Measurements from ENCODE around the gene ZNF48.
"Not testable (repeated sequence)": the region's sequence is repeated elsewhere in the genome, so short reads cannot be mapped to it uniquely, and the experiment has no call there.

Gene ZNF48

DNA sequence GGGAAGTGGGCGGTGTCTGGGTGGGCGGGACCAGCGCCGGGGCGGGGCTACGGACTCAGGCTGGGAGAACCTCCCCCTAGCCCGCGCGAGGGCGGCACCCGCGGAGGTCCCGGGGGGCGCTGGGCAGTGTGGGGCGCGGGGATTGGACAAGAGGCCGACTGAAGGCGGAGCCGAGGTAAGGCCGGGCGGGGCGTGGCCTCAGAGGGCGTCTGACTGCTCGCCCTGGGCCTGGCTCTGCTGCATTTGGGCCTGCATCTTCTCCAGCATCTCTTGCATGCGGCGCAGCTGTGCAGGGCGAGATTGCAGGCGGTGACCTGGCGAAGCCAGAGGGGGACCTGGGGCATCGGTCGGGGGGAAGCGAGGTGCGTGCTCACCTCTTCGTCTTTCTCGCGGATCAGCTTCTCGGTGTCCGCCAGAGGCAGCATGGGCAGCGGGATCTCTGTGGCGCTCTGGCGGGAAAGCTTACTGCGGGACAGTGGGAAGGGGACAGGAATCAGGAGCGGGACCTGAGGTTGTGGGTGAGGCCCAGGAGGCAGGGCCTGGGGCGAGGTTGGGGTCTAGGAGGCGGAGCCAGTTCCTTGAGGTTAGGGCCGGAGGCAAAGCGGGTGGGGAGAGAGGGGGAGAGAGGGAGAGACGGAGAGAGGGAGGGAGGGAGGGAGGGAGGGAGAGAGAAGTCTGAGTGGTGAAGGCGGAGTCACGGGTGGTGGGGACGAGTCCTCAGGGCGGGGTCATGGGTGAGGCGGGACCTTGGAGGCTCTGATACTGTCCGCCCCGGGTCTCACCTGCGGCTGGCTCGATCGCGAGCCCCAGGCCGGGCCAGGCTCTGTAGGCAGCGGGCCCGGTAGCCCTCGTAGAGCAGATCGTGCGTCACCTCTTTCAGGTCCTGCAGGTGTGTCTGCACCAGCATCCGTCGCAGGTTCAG lies 16.7 kb upstream of the ZNF48 start:
- DNase-seq = peak; percentile 99

DNA sequence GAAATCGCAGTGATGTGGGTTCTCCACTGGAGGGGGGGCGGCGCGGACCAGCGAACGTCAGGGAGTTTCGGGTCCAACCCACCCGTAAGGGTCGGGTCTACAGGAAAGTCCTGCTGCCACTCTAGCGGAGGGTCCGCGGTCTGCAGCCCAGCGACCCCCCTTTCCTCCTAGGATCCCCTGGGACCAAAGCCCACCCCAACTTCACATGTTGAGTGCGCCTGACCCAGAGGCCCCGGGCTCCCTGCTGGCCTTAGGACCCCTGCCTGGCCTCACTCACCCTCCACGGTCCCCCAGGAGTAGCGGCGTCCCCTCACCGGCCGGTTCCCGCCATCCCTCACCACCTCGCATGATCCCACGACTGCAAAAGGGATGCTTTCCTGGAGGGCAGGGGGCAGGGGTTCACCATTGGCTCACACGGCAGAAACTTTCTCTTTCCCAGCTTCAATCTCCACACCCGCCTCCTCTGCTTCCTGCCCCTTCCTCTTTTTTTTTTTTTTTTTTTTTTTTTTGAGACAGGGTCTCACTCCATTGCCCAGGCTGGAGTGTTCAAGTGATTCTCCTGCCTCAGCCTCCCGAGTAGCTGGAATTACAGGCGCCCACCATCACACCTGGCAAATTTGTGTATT lies 15.9 kb upstream of the ZNF48 start:
- DNase-seq = no peak

DNA sequence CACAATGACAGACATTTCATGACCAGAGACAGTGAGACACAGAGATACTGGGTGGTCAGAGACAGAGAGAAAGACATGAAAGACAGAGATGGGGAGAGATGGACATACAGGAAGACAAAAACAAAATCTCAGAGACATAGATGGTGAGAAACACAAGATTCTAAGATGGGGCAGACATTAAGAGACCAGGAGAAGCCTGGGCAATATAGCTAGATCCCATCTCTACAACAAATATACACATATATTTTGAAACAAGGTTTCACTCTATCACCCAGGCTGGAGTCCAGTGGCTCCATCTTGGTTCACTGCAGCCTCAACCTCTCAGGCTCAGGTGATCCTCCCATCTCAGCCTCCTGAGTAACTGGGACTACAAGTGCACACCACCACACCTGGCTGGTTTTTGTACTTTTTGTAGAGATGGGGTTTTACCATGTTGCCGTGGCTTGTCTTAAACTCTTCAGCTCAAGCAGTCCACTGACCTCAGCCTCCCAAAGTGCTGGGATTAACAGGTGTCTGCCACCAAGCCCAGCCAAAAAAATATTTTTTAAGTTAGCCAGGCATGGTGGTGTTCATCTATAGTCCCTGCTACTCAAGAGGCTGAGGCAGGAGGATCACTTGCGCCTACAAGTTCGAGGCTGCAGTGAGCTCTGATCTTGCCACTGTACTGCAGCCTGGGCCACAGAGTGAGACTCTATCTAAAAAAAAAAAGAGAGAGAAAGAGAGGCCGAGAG lies 15.0 kb upstream of the ZNF48 start:
- DNase-seq = no peak

DNA sequence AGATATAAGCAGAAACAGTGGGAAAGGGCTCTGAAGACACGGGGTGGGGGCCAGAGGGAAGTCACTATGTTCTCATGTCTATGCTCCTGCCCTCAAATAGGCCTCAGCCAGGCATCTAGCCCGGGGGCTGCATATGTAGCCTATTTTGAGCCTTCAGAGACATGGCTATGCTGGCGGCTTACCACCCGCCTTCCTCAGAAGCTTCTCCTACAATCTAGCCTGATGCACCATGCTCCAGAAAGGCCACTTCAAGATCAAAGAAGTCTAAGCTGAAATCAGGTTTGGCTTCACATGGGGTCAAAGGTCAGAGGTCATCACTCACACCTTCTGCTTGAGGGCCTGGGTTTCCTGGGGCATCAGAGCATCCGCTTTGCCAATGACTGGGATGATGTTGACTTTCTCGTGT lies 14.4 kb upstream of the ZNF48 start:
- DNase-seq = no peak

DNA sequence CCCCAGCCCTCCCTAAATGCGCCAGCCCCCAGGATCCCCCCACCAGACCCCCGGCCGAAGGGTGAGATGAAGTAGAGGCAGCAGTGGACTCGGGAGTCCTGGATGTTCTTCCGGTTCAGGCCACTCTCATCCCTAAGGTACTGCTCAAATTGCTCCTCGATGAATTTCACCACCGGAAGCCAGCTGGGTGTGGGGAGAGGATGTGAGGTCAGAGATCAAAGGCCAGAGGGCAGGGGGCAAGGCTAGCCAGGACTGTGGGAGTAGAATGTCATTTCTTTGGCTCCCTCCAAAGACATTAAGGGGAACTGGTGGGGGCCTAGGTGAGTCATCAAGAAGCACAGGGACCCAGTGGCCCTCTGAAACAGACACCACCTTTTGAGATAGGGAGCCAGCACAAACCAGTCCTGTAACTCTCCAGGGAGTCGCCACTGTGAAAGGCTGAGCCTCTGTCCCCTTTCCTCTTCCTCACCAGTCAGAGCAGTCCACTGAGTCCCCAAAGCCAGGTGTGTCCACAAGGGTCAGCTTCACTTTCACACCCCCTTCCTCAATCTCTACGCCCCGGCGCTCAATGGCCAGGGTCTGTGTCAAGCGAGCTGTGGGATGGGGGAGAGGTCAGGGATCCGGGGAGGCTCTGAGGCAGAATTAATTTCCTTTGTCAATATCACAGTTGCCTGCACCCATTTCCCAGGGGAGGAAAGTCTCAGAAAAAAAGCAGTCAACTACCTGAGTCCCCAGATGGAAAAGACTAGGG lies 13.8 kb upstream of the ZNF48 start:
- no peak for DNase-seq

DNA sequence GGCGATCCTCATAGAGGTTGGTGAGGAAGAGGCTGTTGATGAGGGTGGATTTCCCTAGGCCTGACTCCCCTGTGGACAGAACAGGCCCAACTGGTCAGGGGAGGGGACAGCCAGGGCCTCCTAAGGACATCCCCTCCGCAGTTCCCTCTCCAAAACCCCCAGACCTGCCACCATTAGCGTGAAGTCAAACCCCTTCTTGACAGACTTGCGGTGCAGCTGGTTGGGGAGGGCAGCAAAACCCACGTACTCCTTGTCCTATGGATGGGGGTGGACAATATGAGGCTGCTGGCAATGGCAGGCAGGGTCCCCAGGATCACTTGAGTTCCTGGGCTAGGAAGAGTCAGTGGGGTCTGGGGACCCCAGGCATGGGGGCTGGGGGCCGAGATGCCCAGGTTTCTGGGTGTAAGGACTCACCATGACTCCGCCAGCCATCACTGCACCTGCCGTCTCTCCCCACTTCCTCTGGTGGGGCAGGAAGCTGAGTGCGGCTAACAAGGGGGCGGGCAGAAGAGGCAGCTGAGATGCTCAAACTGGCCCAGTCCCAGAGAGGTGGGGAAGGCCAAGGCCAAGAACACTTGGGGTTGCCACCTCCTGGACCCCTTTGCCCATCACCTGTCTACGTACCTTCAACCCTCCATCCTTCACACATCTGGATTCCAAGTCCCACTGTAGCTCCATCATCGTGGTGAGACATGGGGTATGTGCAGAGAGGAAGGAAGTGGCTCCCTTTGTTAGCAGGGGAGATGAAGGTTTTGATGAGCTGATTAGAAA lies 12.9 kb upstream of the ZNF48 start, which contains the start of gene SEPTIN1:
TSS of gene SEPTIN1 (minus strand) at position 451 of the 771 bp plus-strand sequence. CDS start at position 432, 19 bp downstream.
- DNase-seq = peak; percentile 77

DNA sequence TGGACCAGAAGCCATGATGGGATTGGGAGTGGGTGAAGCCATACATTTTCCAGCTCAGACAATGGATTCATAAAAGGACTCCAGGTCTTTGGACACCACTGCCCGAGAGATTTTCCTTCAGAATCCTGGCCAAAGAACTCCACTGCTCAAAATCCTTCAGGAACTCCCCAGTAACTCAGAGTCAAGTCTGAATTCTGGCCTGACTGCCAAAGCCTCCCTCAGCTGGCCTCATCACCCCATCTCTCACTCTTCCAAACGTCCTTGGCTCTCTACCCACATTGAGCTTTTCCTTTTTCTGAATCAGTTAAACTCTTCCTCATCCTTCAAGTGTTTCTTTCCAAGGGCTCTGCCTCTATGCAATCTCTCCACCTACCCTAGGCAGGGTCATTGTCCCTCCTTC lies 11.7 kb upstream of the ZNF48 start:
- no peak for DNase-seq

DNA sequence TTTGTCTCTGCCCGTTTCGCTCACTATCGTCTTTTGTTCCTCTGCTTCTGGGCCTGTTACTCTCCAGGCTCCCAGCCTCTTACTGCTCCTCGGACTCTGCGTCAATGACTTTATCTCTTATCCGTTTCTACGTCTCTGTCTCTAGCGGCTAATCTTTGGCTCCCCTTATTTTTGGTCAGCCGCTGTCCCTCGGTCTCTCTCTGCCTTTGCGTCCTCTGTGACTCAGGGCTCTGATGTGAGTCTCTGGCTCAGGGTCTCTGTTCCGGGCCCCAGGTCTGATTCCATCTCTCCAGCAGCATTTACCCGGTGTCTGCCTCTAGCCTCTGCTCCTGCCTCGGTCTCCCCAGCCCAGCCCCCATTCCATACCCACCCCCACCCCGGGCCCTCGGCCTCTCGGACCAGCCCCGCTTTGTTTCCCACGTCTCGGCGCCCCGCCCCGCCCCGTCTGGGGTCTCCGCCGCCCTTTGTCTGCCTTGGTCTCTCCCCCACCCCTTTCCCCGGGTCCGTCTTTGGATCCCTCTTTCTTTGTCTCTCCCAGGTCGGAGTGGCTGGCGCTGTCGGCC lies 547 bp upstream of the ZNF48 start:
- no peak for DNase-seq

DNA sequence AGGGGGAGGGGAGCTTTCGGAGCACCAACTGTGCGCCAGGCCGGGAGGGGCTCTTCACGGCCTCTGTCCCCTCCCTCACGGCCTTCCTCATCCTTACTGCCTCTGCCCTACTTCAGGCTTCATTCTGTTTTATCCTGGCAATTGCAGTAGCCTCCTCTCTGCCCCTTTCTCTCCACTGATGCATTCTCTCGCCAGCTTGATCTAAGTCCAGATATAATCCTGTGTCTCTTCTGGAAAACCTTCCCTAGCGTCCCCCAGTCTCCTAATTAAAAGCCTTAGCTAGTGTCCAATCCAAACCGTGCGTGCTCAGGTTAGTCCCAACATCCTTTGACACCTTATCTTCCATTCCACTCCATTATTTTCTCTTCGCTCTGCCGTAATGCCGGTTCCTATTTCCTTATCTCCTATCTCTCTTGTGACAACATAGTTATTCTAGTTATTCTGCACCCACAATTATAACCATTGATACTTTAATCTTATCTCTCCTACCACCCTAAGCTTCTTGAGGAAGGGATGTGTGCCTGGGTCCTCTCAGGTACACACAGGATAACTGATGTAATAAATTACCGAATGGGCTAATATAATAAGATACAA lies 869 bp downstream of the ZNF48 start:
- no peak for DNase-seq

DNA sequence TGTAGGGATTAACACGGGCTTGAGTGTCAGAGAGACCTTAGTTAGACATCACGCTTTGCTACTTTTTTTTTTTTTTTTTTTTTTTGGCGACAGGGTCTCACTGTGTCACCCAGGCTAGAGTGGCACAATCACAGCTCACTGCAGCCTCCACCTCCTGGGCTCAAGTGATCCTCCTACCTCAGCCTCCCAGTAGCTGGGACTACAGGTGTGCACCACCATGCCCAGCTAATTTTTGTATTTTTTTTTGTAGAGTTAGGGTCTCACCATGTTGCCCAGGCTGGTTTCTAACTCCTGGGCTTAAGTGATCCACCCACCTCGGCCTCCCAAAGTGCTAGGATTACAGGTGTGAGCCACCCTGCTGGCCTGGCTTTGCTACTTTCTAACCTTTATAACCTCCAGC lies 1.4 kb downstream of the ZNF48 start:
- DNase-seq = not testable (repeated sequence)

DNA sequence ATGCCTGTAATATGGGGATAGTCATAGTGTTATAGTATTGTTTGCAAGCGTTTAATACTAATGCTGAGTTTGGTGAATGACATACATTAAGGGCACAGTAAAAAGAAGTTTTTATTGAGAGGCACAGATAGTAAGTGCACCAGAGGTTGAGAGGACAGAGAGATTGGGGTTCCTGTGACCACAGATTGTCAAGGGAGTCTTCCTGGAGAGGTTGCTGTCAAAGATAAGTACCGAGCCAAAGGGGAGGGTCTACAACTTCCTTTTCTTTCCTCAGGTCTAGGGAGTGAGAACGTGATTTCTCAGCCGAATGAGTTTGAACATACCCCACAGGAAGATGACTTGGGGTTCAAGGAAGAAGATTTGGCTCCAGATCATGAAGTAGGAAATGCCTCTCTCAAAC lies 1.8 kb downstream of the ZNF48 start:
- DNase-seq = no peak

DNA sequence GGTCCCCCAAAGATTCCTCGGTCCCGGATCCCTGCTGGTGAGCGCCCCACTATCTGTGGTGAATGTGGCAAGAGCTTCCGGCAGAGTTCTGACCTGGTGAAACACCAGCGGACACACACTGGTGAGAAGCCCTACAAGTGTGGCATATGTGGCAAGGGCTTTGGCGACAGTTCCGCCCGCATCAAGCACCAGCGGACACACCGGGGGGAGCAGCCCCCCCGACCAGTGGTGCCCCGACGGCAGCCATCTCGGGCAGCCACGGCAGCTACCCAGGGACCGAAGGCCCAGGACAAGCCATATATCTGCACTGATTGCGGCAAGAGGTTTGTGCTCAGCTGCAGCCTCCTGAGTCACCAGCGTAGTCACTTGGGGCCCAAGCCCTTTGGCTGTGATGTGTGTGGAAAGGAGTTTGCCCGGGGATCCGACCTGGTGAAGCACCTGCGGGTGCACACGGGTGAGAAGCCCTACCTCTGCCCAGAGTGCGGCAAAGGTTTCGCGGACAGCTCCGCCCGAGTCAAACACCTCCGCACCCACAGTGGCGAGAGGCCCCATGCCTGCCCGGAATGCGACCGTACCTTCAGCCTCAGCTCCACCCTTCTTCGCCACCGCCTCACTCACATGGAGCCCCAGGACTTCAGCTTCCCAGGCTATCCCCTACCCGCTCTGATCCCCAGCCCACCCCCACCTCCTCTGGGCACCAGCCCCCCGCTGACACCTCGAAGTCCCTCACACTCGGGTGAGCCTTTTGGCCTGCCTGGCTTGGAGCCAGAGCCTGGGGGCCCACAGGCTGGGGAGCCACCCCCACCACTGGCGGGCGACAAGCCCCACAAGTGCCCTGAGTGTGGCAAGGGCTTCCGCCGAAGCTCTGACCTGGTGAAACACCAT lies 2.8 kb downstream of the ZNF48 start:
- no peak for DNase-seq

DNA sequence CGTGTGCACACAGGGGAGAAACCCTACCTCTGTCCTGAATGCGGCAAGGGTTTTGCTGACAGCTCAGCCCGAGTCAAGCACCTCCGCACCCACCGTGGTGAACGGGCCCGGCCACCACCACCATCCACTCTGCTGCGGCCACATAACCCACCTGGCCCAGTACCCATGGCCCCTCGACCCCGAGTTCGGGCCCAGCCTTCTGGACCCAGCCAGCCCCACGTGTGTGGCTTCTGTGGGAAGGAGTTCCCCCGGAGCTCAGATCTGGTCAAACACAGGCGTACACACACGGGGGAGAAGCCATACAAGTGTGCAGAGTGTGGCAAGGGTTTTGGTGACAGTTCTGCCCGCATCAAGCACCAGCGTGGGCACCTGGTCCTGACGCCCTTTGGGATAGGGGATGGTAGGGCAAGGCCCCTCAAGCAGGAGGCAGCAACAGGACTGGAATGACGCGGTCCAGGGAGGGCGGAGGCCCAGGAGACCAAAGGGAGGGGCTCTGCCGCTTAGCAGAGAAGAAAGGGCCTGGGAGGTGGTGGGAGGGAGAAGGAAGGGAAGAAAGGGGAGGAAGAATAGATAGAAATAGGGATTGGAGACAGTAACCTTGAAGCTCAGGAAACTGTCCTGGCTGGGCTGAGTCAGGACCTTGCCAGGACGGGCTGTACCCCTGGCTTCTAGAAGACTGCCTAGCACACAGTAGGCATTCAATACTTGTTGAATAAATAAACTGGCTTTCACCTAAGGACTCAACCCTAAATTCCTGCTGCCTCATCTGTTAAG lies 3.6 kb downstream of the ZNF48 start:
- no peak for DNase-seq

DNA sequence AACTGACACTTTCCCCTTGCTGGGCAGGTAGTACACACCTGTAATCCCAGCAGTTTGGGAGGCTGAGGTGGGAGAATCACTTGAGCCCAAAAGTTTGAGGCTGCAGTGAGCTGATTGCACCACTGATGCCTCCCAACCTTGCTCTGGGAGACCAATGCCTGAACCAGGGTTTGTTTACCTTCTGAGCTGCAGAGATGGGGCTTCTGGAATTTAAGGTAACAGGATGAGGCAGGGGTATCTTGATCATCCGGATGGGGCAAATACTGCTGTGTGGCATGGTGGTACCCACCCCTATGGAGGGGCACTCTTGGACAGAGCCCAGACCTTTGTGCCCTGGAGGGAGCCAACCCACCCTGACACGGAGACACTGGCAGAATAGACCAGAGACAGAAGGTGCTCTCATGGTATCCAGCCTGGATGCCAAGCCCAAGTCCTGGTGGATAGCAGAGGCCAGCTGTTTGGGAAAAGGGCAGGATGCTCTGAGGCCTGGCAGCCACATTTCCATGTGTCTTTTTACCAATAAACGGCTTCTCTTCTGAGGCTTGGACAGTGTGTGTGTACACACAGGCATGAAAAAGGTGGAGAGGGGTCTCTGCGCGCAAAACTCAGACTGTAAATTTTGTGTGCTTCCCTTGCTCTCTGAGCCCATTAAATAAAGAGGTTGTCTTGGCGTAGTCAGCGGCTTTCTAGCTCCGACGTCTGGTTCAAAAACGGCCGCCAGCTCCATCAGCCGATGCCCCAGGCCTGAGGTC lies 4.4 kb downstream of the ZNF48 start:
- DNase-seq = no peak

DNA sequence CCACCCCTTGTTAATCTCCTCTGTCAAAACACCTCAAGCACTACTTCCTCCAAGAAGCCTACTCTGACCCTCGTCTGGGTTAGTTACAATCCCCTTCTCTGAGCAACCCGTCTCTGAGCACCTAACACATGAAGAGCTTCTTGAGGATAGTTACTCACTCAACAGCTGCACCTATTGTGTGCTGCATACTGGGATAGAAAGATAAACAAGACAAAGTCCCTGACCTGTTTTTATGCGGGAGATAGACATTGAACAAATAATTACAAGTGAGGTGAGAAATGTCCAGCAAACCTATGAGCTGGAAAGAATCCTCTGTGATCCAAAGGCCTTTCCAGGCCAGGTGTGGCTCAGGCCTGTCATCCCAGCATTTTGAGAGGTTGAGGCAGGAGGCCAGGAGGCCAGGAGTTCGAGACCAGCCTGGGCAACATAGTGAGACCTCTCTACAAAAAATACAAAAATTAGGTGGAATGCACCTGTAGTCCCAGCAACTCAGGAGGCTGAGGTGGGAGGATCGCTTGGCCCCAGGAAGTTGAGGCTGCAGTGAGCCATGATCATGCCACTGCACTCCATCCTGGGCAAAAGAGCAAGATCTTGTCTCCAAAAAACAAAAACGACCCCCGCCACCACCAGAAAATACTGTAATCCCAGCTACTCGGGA lies 6.7 kb downstream of the ZNF48 start:
- no peak for DNase-seq

DNA sequence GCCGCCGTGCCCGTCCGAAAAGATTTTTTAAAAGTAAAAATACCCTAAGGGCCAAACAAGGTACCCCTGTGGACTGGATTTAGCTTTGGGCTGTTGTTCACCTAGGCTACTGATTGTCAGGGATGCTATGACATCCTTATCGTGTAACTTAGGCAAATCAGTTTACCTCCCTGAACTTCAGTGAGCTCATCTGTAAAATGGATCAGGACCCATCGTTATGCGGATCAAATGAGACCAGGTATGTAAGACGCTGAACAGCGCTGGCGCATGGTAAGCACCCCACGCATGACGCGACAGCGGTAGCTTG lies 11.5 kb downstream of the ZNF48 start:
- no peak for DNase-seq

DNA sequence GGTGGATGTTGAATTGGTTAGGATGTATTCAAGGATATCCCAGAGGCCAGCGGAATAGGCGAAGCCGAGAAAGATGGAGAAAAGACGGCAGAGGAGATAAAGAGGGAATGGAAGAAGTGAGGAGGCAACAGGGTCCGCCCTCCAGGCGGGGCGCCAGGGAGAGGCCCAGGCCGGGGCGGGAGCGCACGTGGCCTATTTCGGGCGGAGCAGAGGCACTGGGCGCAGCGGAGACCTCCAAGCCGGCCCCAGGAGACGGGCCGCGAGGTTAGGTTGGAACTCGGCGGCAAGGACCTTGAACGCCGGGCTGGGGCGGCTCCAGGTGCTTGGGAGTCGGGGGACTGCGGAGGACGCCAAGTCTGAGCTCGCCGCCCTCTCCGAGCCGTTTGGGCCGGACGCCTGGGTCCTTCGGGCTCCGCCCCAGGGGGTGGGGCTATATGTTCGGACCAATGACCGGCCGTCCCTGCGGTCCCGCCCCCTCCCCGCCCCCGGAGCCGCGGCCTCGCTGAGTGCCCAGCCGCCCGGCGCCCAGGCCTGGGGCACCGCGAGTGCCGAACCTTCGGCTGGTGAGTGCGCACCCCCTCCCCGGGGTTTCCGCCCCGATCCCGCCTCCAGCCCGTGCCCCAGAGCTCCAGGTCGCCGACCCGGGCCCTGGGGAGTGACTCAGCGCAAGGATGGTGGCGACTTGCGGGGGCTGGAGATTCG lies 12.0 kb downstream of the ZNF48 start, which contains the start of gene ZNF771:
TSS of gene ZNF771 (plus strand) at position 505 of the 702 bp plus-strand sequence. CDS start 448 bp downstream, outside the sequence.
- peak; percentile 91 for DNase-seq

All from stimulated activated CD4-positive, alpha-beta T cell treated with anti-CD3 and anti-CD28 coated beads, Interleukin-1b, Interleukin-23, amount 100 ng/mL, for 48 hours (primary cell).